Measurements from ENCODE around the gene ZNF524.

DNA sequence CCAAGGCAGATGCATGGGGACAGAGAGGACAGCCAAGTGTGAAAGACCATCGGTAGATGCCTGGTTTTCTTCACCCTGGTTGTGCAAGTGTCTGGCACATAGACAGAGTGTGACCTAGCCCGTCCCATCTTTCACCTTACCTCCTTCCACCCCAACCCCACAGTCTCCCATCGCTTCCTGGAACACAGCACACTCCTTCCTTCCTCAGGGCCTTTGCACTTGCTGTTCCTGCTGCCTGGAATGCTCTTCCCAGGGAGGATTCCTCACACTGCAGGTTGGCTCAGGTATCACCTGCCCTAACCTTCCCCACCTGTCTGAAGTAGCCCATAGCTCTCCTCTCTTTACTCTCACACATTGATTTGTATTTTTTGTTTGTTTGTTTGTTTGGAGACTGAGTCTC, 3.8 kb upstream of the ZNF524 start:
- TF ChIP-seq GATA3 (IDR thresholded peaks at IDR 0.05; ENCODE audit: low read depth, low read length), result no peak
- no peak for TF ChIP-seq GATA2 (IDR thresholded peaks at IDR 0.05; ENCODE audit: low read depth, low read length)

Measured in SH-SY5Y (cell line).